Neural cell (in vitro differentiated cells): ENCODE measurements around the gene SYT2.

Experiments
- EP300 ChIP-seq: fragments of 450-650 bp; conservative IDR thresholded peaks from 2 replicates; pipeline ENCODE4 v1.6.1; 2014; ENCODE audit warnings: antibody characterized with exemption, mild to moderate bottlenecking, moderate library complexity; ENCODE audit not compliant: poor library complexity, severe bottlenecking
- EZH2 ChIP-seq: fragments of 200-600, 300-800 bp; shearing (Covaris generic), sonication (generic); IDR thresholded peaks from 2 replicates; pipeline ENCODE4 v1.6.1; 2014; ENCODE audit warnings: antibody characterized with exemption, low read length, borderline replicate concordance, mild to moderate bottlenecking; ENCODE audit not compliant: insufficient read depth, poor library complexity, severe bottlenecking
- RAD21 ChIP-seq: fragments of 450-650 bp; conservative IDR thresholded peaks from 2 replicates; pipeline ENCODE4 v1.6.1; 2014; ENCODE audit warnings: antibody characterized with exemption, mild to moderate bottlenecking, moderate library complexity
- TF ChIP-seq, protein P1 (sequence below): fragments of 450-650 bp; IDR thresholded peaks from 2 replicates; pipeline ENCODE4 v1.5.1; 2014; ENCODE audit warnings: antibody characterized with exemption, mild to moderate bottlenecking, moderate library complexity; ENCODE audit not compliant: poor library complexity, severe bottlenecking
- TF ChIP-seq, protein P2 (sequence below): IDR thresholded peaks from 2 replicates; pipeline ENCODE4 v1.6.1; 2012; ENCODE audit warnings: borderline replicate concordance

DNA sequence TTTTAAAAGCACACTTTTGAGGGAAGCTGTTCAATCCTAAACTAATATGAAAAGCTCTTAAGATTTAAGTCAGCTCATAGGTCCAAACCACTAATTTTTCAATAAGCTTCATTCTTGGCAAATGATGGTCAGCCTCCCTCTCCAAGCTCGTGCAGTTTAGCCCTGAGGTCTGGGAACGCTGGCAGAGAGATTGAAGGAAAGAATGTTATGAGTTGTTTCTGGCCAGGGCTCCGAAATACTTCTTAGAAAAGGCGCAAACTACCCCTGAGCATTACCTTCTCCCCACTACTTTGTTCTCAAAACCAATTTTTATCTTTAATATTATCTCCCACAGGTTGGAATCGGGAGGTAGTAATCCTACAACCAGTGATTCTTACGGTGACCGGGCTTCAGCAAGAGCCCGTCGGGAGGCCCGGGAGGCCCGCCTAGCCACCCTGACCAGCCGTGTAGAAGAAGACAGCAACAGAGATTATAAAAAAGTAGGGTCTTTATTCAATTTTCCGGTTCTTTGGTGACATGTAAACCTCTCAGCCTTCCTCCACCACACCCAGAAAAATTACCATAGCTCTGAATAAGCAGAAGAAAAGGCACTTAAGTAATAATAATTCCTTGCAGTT, 147.7 kb downstream of the SYT2 start:
- TF ChIP-seq, protein P1, sequence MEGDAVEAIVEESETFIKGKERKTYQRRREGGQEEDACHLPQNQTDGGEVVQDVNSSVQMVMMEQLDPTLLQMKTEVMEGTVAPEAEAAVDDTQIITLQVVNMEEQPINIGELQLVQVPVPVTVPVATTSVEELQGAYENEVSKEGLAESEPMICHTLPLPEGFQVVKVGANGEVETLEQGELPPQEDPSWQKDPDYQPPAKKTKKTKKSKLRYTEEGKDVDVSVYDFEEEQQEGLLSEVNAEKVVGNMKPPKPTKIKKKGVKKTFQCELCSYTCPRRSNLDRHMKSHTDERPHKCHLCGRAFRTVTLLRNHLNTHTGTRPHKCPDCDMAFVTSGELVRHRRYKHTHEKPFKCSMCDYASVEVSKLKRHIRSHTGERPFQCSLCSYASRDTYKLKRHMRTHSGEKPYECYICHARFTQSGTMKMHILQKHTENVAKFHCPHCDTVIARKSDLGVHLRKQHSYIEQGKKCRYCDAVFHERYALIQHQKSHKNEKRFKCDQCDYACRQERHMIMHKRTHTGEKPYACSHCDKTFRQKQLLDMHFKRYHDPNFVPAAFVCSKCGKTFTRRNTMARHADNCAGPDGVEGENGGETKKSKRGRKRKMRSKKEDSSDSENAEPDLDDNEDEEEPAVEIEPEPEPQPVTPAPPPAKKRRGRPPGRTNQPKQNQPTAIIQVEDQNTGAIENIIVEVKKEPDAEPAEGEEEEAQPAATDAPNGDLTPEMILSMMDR, result no peak
- TF ChIP-seq, protein P2, sequence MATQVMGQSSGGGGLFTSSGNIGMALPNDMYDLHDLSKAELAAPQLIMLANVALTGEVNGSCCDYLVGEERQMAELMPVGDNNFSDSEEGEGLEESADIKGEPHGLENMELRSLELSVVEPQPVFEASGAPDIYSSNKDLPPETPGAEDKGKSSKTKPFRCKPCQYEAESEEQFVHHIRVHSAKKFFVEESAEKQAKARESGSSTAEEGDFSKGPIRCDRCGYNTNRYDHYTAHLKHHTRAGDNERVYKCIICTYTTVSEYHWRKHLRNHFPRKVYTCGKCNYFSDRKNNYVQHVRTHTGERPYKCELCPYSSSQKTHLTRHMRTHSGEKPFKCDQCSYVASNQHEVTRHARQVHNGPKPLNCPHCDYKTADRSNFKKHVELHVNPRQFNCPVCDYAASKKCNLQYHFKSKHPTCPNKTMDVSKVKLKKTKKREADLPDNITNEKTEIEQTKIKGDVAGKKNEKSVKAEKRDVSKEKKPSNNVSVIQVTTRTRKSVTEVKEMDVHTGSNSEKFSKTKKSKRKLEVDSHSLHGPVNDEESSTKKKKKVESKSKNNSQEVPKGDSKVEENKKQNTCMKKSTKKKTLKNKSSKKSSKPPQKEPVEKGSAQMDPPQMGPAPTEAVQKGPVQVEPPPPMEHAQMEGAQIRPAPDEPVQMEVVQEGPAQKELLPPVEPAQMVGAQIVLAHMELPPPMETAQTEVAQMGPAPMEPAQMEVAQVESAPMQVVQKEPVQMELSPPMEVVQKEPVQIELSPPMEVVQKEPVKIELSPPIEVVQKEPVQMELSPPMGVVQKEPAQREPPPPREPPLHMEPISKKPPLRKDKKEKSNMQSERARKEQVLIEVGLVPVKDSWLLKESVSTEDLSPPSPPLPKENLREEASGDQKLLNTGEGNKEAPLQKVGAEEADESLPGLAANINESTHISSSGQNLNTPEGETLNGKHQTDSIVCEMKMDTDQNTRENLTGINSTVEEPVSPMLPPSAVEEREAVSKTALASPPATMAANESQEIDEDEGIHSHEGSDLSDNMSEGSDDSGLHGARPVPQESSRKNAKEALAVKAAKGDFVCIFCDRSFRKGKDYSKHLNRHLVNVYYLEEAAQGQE, result no peak
- TF ChIP-seq RAD21 (no peak), EP300 (no peak), EZH2 (no peak)
